GM19043 (cell line): ENCODE data around the gene TOX2.

ENCODE experiments used
- ATAC-seq: cut with Tn5 transposase; IDR thresholded peaks from one replicate; pipeline ENCODE4 v1.9.1; 2021; ENCODE audit warnings: low read depth; ENCODE audit not compliant: unreplicated experiment

Gene TOX2

DNA sequence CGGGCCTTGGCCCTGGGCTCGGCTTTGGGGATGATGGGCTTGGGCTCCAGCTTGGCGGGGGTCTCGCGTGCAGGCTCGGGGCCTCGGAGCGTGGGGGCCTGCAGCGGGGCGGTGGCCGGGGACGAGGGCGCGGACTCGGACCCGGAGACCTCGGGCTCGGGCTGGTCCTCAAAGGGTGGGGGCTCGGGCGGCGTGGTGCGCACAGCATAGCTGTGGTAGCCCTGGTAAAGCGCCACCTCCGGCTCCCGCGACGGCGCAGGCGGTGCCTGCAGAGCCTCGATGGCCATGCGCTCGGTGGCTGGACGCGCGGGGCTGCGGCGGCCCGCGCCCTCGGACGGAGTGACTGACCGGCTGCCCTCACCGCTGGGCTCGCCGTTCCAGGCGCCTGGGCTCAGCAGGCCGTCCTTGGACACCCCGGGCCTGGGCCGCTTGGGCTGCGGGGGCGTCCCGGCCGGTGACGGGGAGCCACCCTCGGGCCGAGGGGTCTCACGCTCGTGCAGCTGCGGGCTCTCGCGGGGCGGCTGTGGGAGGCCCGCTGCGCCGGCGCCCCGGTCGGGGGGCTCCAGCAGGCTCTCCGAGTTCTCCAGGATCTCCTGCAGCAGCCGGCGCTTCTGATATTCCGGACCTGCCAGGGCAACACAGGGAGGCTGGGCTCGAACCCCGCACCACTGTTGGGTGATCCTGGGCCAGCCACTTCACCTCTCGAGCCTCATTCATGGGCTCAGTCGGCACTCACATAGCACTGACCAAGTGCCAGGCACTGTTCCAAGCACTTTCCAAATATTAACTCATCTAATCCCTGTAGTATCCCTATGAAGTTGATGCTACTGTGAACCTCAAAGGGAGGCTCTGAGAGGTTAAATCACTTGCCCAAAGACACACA, 201.4 kb downstream of the TOX2 start:
- no peak for ATAC-seq

DNA sequence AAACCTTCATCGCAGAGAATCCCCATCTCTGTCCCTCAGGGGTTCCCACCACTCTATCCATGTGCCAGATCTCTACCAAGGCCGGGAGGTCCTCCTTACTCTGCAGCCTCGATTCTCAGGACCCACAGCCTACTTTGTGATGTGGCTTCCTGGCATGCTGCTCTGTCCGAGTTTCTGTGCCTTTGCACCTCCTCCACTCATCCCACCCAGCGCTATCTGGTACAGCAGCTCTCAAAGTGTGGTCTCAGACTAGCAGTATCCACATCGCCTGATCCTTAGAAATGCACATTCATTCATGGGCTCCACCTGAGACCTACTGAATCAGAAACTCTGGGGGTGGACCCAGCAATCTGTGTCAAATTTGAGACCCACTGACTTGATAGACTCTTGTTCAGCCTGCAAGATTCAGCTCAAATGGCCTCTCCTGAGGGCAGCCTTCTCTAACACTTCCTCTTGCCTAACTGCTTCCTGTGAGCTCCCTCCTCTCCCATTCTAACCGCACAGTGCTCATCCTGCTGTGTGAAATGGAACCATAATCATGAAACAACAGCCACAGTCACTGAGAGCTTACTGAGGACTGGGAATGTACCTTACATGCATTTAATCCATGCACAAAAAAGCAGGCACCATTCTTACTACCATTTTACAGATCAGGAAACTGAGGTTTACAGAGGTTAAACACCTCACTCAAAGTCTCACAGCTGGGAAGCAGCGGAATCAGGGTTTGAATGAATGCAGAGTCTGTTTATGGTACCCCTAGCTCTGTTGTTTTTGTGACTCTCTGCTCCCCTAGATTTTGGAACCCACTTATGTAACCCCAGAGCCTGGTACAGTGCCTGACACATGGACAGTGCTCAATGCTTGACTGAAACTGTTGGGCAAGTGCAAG, 202.9 kb downstream of the TOX2 start:
- no peak for ATAC-seq

DNA sequence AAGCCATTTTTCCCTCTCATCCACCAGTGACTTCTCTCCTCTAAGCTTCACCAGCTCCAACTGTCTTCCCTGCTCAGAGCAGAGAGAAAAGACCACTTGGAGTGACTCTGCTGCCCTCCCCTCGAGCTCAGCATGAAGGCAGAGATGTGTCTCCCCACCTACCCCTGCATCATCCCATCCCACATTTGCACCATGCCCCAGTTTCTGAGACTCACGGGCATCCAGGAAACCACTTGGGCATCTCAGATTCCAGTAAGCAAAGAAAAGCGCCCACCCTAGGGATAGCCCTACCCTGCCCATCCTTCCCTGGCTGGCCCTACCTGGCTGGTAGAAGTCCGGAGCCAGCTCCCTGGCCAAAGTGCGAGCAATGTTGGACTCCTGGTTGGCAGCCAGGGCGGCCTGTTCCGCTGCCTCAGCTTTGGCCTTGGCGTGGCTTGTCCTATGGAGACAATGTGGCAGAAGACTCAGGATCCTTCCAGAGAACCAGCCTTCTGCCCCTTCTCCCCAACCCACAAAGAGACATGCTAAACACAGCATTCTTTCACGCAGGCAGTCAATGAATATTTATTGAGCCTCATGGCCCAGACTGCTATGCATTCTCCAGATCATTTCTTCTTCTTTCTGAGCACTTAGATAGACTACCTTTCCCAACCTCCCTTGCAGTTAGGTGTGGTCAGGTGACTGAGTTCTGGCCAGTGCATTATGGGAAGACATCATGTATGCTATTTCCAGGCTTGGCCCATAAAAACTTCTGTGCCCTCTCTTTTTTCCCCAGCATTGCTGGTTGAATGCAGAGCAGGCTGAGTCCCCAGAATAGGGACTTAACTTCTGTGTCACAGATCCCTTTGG, 203.8 kb downstream of the TOX2 start:
- ATAC-seq, result no peak
